Right atrium auricular region (tissue), 2 donors: ENCODE data around the gene CUX1. TPM values are rescaled to one million over a fixed set of nuclear protein-coding genes. Genes with fewer than 3 reads are reported as not detected.

Experiments
- DNase-seq: peaks from one replicate; pipeline ENCODE4 v3.0.0-alpha.2; 2019; ENCODE audit warnings: low spot score
- H3K27ac ChIP-seq, 2 donors: fragments of 200-600 bp; sonication (generic); 1 replicate in 1 of 2; 2 replicates in 1 of 2; pipeline ENCODE4 v1.5.1; 2016 to 2019
- H3K27me3 ChIP-seq, 2 donors: fragments of 200-600 bp; sonication (generic); one replicate each; pipeline versions ENCODE4 v1.5.1 to v1.6.0; 2017 to 2019
- H3K36me3 ChIP-seq: fragments of 200-600 bp; sonication (generic); one replicate; pipeline ENCODE4 v1.5.1; 2016
- H3K4me1 ChIP-seq, 2 donors: fragments of 200-600 bp; sonication (generic); one replicate each; pipeline versions ENCODE4 v1.5.1 to v1.6.0; 2017 to 2019
- H3K4me3 ChIP-seq, 2 donors: fragments of 200-600 bp; sonication (generic); 1 replicate in 1 of 2; 2 replicates in 1 of 2; pipeline ENCODE4 v1.5.1; 2017 to 2019; ENCODE audit warnings: mild to moderate bottlenecking in 1 of 2, moderate library complexity in 1 of 2
- H3K9me3 ChIP-seq, 2 donors: fragments of 200-600 bp; sonication (generic); one replicate each; pipeline ENCODE4 v1.5.1; 2019
- total RNA-seq, 2 donors: library from RNA; depleted of rRNA; stranded (reverse); fragments of >200 nt; gene quantifications; one replicate each; pipeline ENCODE4 v1.1.0, GENCODE V29; 2016
- TF ChIP-seq, protein P1 (sequence below), 2 donors: fragments of 200-600 bp; sonication (generic); IDR thresholded peaks; one replicate each; pipeline ENCODE4 v1.5.1; 2019; ENCODE audit warnings: antibody characterized with exemption in 2 of 2

The CUX1 gene
- total RNA-seq, 2 donors from 2014 or later = 71.1 to 94.4 TPM

DNA sequence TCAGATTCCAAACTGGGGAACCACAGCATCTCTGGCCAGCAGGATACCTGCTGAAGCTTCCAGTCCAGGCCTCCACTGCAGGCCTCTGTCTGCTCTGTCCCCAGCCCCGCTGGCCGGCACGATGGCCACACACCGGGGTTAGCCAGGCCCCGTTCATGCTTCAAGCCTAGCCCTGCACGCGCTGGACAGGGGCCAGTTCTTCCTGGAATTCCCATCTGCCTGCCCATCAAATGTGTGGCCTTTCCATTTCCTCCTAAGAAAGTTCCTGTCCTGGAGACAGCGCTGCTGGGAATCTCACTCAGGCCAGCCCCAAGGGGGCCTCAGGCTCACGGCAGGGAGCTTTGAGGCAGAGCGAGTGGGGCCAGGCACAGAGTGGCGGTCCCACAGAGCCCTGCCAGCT is 487.2 kb downstream of the CUX1 start:
- Histone ChIP-seq H3K4me1 (peaks cover 0 to 17% of the 10 kb centered on the region in 2 donors), H3K27me3 (peaks cover 0 to 3% of the 10 kb centered on the region in 2 donors), H3K27ac (no peak overlapping the region), H3K4me3 (no peak overlapping the region), H3K9me3 (no peaks in the 10 kb centered on the region), H3K36me3 (no peaks in the 10 kb centered on the region)
- TF ChIP-seq, protein P1, sequence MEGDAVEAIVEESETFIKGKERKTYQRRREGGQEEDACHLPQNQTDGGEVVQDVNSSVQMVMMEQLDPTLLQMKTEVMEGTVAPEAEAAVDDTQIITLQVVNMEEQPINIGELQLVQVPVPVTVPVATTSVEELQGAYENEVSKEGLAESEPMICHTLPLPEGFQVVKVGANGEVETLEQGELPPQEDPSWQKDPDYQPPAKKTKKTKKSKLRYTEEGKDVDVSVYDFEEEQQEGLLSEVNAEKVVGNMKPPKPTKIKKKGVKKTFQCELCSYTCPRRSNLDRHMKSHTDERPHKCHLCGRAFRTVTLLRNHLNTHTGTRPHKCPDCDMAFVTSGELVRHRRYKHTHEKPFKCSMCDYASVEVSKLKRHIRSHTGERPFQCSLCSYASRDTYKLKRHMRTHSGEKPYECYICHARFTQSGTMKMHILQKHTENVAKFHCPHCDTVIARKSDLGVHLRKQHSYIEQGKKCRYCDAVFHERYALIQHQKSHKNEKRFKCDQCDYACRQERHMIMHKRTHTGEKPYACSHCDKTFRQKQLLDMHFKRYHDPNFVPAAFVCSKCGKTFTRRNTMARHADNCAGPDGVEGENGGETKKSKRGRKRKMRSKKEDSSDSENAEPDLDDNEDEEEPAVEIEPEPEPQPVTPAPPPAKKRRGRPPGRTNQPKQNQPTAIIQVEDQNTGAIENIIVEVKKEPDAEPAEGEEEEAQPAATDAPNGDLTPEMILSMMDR (IDR thresholded peaks at IDR 0.05) = no peak
- no peak for DNase-seq

DNA sequence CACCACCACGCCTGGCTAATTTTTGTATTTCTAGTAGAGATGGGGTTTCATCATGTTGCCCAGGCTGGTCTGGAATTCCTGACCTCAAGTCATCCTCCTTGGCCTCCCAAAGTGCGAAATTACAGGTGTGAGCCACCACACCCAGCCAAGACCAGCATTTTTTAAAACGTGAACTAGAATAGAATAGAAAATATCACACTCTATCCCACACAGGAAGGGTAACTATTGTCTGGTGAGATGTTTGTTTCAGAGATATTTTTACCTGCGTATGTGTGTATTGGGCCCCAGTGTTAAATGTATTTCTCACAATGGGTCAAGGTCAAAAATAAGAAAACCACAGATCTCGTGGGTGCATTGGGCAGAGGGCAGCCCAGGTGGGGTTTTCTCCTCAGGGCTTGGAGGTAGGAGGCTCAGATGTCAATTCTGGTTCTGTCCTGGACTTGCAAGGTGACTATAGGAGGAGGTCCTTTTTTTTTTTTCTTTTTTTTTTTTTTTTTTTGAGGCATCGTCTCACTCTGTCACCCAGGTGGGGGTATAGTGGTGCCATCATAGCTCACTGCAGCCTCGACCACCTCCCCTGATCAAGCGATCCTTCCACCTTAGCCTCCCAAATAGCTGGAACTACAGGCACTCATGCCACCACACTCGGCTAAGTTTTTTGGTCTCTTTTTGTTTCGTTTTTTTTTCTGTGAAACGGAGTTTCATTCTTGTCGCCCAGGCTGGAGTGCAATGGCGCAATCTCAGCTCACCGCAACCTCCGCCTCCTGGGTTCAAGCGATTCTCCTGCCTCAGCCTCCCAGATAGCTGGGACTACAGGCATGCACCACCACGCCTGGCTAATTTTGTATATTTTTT is 488.2 kb downstream of the CUX1 start:
- Histone ChIP-seq H3K4me1 (peaks cover 0 to 17% of the 10 kb centered on the region in 2 donors), H3K27ac (no peak overlapping the region)
- TF ChIP-seq, protein P1 (IDR thresholded peaks at IDR 0.05) = no peak

DNA sequence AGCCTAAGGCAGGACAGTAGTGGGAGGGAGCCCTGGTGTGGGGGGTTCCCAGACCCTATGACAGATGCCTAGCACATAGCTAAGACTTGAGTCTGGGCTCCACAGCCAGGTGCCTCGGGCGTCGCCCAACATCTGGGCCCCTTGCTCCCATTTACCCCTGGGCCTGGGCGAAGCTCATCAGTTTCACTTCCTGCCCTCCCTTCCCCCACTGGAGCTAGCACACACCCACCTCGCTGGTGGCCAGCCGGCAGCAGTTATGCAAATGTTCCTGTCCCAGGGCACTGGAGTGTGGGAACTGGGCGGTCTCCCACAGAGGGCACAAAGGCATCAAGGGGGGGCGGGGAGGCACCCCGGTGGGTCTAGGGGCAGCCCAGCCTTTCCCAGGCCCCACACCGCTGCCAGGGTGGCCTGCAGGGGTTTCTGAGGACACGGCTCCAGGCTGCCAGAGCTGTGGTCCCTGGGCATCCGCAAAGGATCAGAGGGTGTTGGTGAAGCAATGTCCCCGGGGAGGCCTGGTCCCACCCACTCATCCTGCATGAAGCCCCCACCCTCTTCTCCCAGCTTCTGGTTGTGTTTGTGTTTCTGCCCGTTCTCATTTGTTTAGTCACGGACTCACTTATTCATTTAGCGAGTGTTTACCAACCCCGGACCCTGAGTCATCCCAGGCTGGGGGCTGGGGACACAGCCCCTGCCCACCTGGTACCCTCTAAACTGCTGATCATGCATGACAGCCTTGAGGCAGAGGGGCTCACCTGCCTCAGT is 489.7 kb downstream of the CUX1 start:
- H3K27me3 ChIP-seq = no peaks in the 10 kb centered on the region
- no peak overlapping the region for H3K4me3 ChIP-seq
- H3K9me3 ChIP-seq = no peaks in the 10 kb centered on the region
- TF ChIP-seq, protein P1 (IDR thresholded peaks at IDR 0.05) = no peak
- H3K27ac ChIP-seq = no peak overlapping the region
- no peak for DNase-seq
- no peaks in the 10 kb centered on the region for H3K36me3 ChIP-seq
- peaks cover 0 to 17% of the 10 kb centered on the region in 2 donors for H3K4me1 ChIP-seq

More for the DNA sequence above, 488.2 kb downstream of the CUX1 start:
- H3K27me3 ChIP-seq = peaks cover 0 to 3% of the 10 kb centered on the region in 2 donors
- H3K36me3 ChIP-seq = no peaks in the 10 kb centered on the region
- DNase-seq = no peak
- H3K9me3 ChIP-seq = no peaks in the 10 kb centered on the region
- H3K4me3 ChIP-seq = no peak overlapping the region

DNA sequence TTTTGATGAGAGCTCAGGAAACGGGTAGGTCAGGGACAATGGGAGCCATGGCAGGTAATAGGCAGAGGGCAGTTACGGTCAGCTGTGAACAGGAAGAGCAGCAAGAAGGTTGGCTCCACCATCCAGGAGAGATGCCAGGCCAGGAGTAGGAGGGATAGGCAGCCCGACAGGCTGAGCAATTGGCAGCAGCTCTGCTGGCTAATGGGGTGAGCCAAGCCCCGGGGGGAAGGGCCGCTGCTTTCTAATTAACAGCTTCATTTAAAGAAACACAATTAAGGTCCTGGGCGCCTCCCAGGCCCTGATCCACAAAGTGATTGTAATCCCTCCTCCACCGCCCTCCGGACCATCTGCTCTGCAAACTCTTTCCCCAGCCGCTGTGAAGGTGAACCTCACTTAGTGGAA is 493.0 kb downstream of the CUX1 start:
- H3K4me1 ChIP-seq = peaks cover 0 to 4% of the 10 kb centered on the region in 2 donors
- H3K4me3 ChIP-seq = no peak overlapping the region
- H3K36me3 ChIP-seq = no peaks in the 10 kb centered on the region
- TF ChIP-seq, protein P1 (IDR thresholded peaks at IDR 0.05) = no peak
- no peak for DNase-seq
- H3K27ac ChIP-seq = no peak overlapping the region
- H3K27me3 ChIP-seq = no peaks in the 10 kb centered on the region
- no peaks in the 10 kb centered on the region for H3K9me3 ChIP-seq

DNA sequence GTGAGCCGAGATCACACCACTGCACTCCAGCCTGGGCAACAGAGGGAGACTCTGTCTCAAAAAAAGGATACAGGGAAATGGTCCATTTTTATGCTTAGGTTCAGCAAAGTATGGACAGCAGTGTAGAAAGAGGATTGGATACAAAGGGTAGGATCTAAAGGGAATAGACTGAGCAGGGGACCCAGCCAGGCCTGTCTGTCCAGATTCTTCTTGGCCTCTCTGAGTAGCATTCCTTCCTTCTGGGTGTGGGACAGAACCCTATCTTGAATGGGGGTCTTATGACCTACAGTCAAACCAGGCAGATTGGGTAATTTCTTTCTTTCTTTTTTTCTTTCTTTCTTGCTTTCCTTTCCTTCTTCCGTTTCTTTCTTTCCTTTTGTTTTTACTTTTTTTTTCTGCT is 494.9 kb downstream of the CUX1 start:
- TF ChIP-seq, protein P1 (IDR thresholded peaks at IDR 0.05) = no peak
- Histone ChIP-seq H3K27ac (no peak overlapping the region), H3K9me3 (no peaks in the 10 kb centered on the region), H3K36me3 (no peaks in the 10 kb centered on the region), H3K27me3 (no peaks in the 10 kb centered on the region), H3K4me3 (no peak overlapping the region), H3K4me1 (peaks cover 0 to under 1% of the 10 kb centered on the region in 2 donors)
- no peak for DNase-seq
